CD4-positive, alpha-beta T cell treated with Interleukin-2 at 100 ng/mL for 4 hours (primary cell): Measurements from ENCODE around the gene FBXL17.

ENCODE experiments used
- DNase-seq: peaks from one replicate; pipeline ENCODE4 v3.0.0-alpha.2; 2020; ENCODE audit warnings: low spot score

The FBXL17 gene

GRCh38 chr5:107809201-107810034, 572.5 kb downstream of the FBXL17 start:
- no peak for DNase-seq
